Tibial nerve (tissue), 4 donors: ENCODE data around the gene ADAMTS10. TPM values are rescaled to one million over a fixed set of nuclear protein-coding genes. Genes with fewer than 3 reads are reported as not detected.

Experiments used
- DNase-seq, 2 donors: peaks; one replicate each; pipeline ENCODE4 v3.0.0-alpha.2; 2019; ENCODE audit warnings: low spot score in 2 of 2
- H3K27ac ChIP-seq, 4 donors: fragments of 200-600 bp; sonication (generic) in 3 of 4; one replicate each; pipeline ENCODE4 v1.5.1; 2017 to 2019; ENCODE audit warnings: mild to moderate bottlenecking in 1 of 4
- H3K27me3 ChIP-seq, 2 donors: fragments of 200-600 bp; sonication (generic) in 1 of 2; one replicate each; pipeline versions ENCODE4 v1.5.1 to v1.6.0; 2017 to 2019
- H3K36me3 ChIP-seq, 3 donors: fragments of 200-600 bp; sonication (generic); one replicate each; pipeline ENCODE4 v1.5.1; 2018 to 2019
- H3K4me1 ChIP-seq, 4 donors: fragments of 200-600 bp; sonication (generic) in 3 of 4; one replicate each; pipeline ENCODE4 v1.5.1; 2017 to 2019
- H3K4me3 ChIP-seq, 4 donors: fragments of 200-600 bp; sonication (generic) in 3 of 4; one replicate each; pipeline ENCODE4 v1.5.1; 2017 to 2019; ENCODE audit warnings: mild to moderate bottlenecking in 1 of 4, moderate library complexity in 1 of 4
- H3K9me3 ChIP-seq, 4 donors: fragments of 200-600 bp; sonication (generic) in 3 of 4; one replicate each; pipeline ENCODE4 v1.5.1; 2017 to 2019
- EP300 ChIP-seq, 2 donors: sonication (generic); formaldehyde crosslinking; IDR thresholded peaks; one replicate each; pipeline ENCODE4 v1.6.1; 2017; ENCODE audit warnings: antibody characterized with exemption in 2 of 2, mild to moderate bottlenecking in 1 of 2
- POLR2A ChIP-seq, 2 donors: fragments of 450-650 bp; IDR thresholded peaks; one replicate each; pipeline ENCODE4 v1.6.1; 2017; ENCODE audit warnings: antibody characterized with exemption in 2 of 2, mild to moderate bottlenecking in 2 of 2, moderate library complexity in 2 of 2
- WGBS, 2 donors: methylation state at CpG; one replicate each; pipeline ENCODE4 v1.1.5; 2018; 5-methylcytosine and 5-hydroxymethylcytosine counted together
- total RNA-seq, 4 donors: library from RNA; depleted of rRNA; stranded (reverse); fragments of >200 nt; gene quantifications; one replicate each; pipeline ENCODE4 v1.1.0, GENCODE V29; 2016
- TF ChIP-seq, protein P1 (sequence below), 5 experiments: fragments of 200-600 bp in 3 of 5; fragments of 450-650 bp in 2 of 5; sonication (generic) in 3 of 5; IDR thresholded peaks; one replicate each; pipeline ENCODE4 v1.5.1; 2016 to 2019; ENCODE audit warnings: antibody characterized with exemption in 5 of 5, mild to moderate bottlenecking in 3 of 5, moderate library complexity in 2 of 5

Gene ADAMTS10
- total RNA-seq, 4 donors from 2014 or later, result 37.3 to 140 (median 66.6) TPM

DNA sequence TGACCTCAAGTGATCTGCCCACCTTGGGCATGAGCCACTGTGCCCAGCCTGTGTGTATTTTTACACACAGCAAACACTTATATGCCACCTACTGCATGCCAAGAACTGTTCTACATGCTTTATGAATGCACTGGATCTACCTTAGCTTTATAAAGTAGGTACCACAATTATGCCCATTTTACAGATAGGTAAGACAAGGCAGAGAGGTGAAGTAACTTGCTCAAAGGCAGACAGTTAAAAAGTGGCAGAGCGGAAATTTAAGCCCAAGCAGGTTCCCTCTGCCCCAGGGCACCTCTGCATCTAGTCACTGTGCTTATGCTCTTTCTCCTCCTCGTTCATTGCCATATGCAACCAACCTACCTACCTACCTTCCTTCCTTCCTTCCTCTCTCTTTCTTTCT is 10.5 kb downstream of the ADAMTS10 start:
- peaks cover 0 to 6% (median 0%) of the 10 kb centered on the region in 4 donors for H3K9me3 ChIP-seq
- peaks cover 0 to 8% (median 0%) of the 10 kb centered on the region in 4 donors for H3K4me1 ChIP-seq
- TF ChIP-seq POLR2A (IDR thresholded peaks at IDR 0.05) (no peak), EP300 (IDR thresholded peaks at IDR 0.05) (no peak)
- TF ChIP-seq, protein P1, sequence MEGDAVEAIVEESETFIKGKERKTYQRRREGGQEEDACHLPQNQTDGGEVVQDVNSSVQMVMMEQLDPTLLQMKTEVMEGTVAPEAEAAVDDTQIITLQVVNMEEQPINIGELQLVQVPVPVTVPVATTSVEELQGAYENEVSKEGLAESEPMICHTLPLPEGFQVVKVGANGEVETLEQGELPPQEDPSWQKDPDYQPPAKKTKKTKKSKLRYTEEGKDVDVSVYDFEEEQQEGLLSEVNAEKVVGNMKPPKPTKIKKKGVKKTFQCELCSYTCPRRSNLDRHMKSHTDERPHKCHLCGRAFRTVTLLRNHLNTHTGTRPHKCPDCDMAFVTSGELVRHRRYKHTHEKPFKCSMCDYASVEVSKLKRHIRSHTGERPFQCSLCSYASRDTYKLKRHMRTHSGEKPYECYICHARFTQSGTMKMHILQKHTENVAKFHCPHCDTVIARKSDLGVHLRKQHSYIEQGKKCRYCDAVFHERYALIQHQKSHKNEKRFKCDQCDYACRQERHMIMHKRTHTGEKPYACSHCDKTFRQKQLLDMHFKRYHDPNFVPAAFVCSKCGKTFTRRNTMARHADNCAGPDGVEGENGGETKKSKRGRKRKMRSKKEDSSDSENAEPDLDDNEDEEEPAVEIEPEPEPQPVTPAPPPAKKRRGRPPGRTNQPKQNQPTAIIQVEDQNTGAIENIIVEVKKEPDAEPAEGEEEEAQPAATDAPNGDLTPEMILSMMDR (IDR thresholded peaks at IDR 0.05), result no peak
- H3K36me3 ChIP-seq, result peaks cover 0 to 94% (median 0%) of the 10 kb centered on the region in 3 donors
- WGBS, 2 donors, result 96 to 100% methylated on average over 2 of the region's 2 CpGs
- DNase-seq, result no peak
- no peak overlapping the region for H3K27ac ChIP-seq
- no peaks in the 10 kb centered on the region for H3K27me3 ChIP-seq
- H3K4me3 ChIP-seq, result no peak overlapping the region

DNA sequence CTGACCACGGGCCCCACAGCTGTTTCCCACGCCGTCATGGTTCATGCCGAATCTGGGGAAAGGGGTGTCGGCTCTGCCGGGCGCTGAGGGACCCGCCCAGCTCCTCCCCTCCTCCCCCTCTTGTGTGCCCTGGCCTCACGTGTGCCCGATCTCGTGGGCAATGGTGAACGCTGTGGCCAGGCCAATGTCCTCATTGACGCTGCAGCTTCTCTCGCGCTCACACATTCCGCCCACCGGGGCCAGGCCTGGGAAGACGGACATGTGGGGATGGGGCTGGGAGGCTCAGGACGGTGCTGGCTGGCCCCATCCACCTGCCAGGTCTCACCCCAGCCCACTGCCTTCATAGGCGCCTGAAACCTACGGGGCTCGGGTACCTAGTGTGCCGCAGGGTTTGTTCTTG is 14.3 kb downstream of the ADAMTS10 start:
- DNase-seq, result no peak
- peaks cover 0 to 36% (median 8%) of the 10 kb centered on the region in 4 donors for H3K4me1 ChIP-seq
- H3K4me3 ChIP-seq, result no peak overlapping the region
- no peak overlapping the region for H3K27ac ChIP-seq
- peaks cover 0 to 64% (median 0%) of the 10 kb centered on the region in 3 donors for H3K36me3 ChIP-seq
- 84 to 92% methylated on average over 23 of the region's 23 CpGs for WGBS, 2 donors
- H3K27me3 ChIP-seq, result no peaks in the 10 kb centered on the region
- peaks cover 0 to 6% (median 0%) of the 10 kb centered on the region in 4 donors for H3K9me3 ChIP-seq
- TF ChIP-seq EP300 (IDR thresholded peaks at IDR 0.05), result no peak
- TF ChIP-seq, protein P1 (IDR thresholded peaks at IDR 0.05), result no peak
- no peak for TF ChIP-seq POLR2A (IDR thresholded peaks at IDR 0.05)

DNA sequence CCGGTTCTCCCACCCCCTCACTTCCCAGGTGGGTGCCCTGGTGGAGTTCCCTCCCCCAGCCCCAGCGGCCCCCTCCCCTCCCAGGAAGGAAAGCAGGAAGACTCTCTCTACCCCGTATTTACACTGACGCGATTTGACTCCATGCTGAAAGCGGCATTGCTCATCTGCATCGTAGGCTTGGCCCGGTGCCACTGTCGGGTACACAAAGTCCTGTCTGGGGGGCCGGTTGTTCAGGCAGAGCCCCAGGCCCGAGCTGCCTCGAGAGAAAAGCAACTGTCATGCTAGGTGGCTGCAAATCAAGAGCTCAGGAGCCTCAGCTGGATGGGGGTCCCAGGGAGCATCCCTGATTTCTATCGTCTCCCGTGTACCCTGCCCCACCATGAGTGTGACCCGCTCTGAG is 14.9 kb downstream of the ADAMTS10 start:
- peaks cover 0 to 6% (median 0%) of the 10 kb centered on the region in 4 donors for H3K9me3 ChIP-seq
- H3K27me3 ChIP-seq, result no peaks in the 10 kb centered on the region
- 72 to 82% methylated on average over 14 to 15 of the region's 15 CpGs for WGBS, 2 donors
- H3K4me3 ChIP-seq, result no peak overlapping the region
- no peak for DNase-seq
- TF ChIP-seq, protein P1 (IDR thresholded peaks at IDR 0.05), result no peak
- no peak for TF ChIP-seq EP300 (IDR thresholded peaks at IDR 0.05)
- peaks cover 0 to 59% (median 0%) of the 10 kb centered on the region in 3 donors for H3K36me3 ChIP-seq
- H3K27ac ChIP-seq, result no peak overlapping the region
- peaks cover 0 to 36% (median 8%) of the 10 kb centered on the region in 4 donors for H3K4me1 ChIP-seq

DNA sequence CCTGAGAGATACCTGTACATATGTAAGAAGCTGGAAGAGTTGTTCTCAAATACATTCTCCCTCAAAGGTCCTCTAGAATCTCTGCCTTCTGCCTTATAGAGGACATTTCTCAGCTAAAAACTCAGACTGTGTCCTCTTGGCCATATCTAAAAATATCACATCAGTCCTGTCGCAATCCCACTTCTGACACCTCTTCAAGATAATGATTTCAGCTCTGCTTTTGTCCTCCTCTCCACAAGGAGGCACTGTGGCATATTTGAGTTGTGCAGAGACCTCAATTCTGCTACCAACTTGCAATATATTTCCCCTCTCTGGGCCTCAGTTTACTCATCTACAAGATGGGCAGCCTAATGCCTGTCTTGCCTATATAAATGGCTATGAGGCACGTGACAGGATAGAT is 16.6 kb downstream of the ADAMTS10 start:
- Histone ChIP-seq H3K9me3 (peaks cover 0 to 6% (median 0%) of the 10 kb centered on the region in 4 donors), H3K36me3 (peaks cover 0 to 53% (median 0%) of the 10 kb centered on the region in 3 donors), H3K4me1 (peaks cover 0 to 36% (median 8%) of the 10 kb centered on the region in 4 donors), H3K4me3 (no peak overlapping the region), H3K27me3 (no peaks in the 10 kb centered on the region), H3K27ac (no peak overlapping the region)
- TF ChIP-seq EP300 (IDR thresholded peaks at IDR 0.05) (no peak), POLR2A (IDR thresholded peaks at IDR 0.05) (no peak)
- TF ChIP-seq, protein P1 (IDR thresholded peaks at IDR 0.05), result peak in 1 of 5 experiments; percentile 8
- no peak for DNase-seq
- 90 to 98% methylated on average over 2 of the region's 2 CpGs for WGBS, 2 donors

DNA sequence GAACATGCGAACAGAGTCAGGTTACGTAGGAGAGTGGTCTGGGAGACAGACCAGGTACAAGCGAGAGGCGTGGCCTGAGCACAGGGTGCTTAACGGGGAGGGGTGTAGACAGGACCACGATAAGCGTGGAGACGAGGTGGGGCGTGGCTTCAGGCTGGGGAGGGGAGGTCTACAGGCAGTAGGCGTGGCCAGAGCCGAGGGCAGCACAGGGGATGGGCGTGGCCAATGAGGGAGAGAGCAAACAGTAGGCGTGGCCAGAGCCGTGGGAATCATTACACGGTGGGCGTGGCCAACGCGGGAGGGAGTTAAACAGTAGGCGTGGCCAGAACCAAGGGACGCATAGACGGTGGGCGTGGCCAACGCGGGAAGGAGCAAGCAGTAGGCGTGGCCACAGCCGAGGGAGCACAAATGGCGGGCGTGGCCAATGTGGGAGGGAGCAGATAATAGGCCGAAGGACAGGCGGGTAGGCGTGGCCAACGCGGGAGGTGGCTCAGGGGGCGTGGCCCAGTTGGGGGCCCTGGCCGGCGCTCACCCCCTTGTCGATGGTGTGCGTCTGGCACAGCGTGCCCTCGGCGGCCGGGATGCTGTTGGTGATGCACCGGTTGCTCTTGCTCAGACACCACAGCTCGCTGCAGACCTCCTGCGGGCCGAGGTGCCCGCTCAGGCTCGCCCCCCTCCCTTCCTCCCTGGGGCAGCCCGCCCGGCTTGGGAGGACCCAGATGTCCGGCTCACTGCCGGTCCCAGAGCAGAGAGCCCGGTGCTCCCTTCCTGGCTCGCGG is 18.1 kb downstream of the ADAMTS10 start:
- TF ChIP-seq, protein P1 (IDR thresholded peaks at IDR 0.05), result no peak
- TF ChIP-seq POLR2A (IDR thresholded peaks at IDR 0.05), result peak in 1 of 2 donors; percentile 43
- peak in 1 of 2 donors; percentile 71 for TF ChIP-seq EP300 (IDR thresholded peaks at IDR 0.05)
- H3K27me3 ChIP-seq, result no peaks in the 10 kb centered on the region
- peaks cover 0 to 36% (median 8%) of the 10 kb centered on the region in 4 donors for H3K4me1 ChIP-seq
- WGBS, 2 donors, result 0 to 1% methylated on average over 34 to 49 of the region's 55 CpGs
- H3K36me3 ChIP-seq, result peaks cover 0 to 51% (median 0%) of the 10 kb centered on the region in 3 donors
- peaks cover 0 to 6% (median 0%) of the 10 kb centered on the region in 4 donors for H3K9me3 ChIP-seq
- peak; percentile 99 for DNase-seq
- peak overlapping the region; percentile 15 to 48 (median 40) for H3K4me3 ChIP-seq
- peak overlapping the region in 2 of 4 donors; percentile 20 to 52 for H3K27ac ChIP-seq
